Stimulated activated CD4-positive, alpha-beta T cell treated with anti-CD3 and anti-CD28 coated beads, Interleukin-1b, Interleukin-23, amount 100 ng/mL, for 1 hour (primary cell): ENCODE data around the gene DDRGK1.
"Not testable (repeated sequence)": the region's sequence is repeated elsewhere in the genome, so short reads cannot be mapped to it uniquely, and the experiment has no call there.

Experiments used
- DNase-seq, 2 donors: peaks; one replicate each; pipeline ENCODE4 v3.0.0-alpha.2; 2020; ENCODE audit warnings: low read depth in 2 of 2

DDRGK1 gene

DNA sequence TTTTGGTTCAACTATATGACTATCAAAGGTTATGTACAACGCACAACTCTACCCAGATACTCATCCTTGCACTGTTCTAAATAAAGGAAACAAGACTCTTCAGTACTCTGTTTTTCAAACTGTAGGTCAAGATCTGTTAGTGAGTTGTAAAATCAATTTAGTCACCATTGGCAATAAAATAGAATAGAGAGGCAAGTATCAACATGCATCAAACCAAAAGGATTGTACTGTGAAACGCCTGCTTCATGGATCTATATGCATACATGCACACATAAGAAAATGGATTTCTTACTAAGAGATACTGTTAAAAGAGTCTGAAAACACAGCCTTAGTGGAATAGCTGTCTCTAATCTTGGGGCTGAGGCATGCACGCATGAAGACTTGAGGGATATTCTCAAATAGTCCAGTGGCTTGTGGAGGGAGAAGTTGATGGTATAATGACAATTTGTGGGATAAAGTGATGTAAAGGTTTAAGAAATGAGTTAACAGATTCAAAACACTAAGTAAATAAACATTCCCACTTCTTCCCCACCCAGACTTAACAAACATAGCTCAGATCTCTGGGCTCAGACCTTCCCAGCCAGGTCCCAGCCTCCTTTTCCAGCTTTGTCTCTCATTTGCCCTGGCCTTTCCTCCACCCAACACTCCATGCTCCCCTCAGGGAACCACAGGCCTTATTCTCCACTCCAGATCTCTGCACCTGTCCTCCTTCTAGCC, 20.4 kb downstream of the DDRGK1 start:
- no peak for DNase-seq

DNA sequence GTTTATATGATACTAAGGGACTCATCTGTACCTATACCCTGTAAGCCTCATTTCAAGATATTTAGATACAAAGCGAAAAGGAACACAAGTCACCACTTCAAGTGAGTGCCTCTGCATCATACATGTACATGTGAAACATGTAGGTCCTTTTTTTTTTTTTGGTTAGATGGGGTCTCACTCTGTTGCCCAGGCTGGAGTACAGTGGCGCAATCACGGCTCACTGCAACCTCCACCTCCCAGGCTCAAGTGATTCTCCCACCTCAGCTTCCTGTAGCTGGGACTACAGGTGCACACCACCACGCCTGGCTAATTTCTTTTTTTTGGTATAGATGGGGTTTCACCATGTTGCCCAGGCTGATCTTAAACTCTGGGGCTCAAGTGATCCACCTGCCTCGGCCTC, 22.1 kb downstream of the DDRGK1 start:
- not testable (repeated sequence) for DNase-seq

DNA sequence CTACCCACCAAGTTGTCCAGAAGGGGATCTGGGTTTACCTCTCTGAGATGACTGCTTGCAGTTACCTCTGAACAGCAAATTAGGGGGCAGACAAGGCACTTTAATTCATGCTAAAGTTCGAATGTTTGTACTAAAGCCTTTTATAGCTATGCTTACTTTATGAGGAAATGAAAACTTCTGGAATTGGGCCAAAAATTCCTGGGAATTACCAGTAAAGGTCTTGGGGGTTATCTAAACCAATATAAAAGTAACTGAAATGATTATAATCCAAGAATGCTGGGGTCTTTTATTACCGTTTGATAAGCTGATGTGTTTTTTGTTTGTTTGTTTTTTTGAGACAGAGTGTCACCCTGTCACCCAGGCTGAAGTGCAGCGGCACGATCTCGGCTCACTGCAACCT, 23.2 kb downstream of the DDRGK1 start:
- DNase-seq: no peak

DNA sequence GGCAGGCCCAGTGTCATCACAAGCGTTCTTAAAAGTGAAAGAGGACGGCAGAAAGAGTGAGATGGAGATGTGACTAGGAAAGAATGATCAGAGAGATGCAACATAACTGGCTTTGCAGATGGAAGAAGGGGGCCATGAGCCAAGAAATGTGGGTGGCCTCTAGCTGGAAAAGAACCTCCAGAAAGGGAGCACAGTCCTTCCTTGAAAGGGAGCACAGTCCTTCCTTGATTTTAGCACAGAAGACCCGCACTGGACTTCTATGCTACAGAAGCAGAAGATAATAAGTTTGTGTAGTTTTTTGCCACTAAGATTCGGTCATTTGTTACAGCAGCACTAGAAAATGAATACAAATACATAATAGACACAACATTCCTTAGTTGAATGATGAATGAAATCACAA, 24.2 kb downstream of the DDRGK1 start:
- no peak for DNase-seq

DNA sequence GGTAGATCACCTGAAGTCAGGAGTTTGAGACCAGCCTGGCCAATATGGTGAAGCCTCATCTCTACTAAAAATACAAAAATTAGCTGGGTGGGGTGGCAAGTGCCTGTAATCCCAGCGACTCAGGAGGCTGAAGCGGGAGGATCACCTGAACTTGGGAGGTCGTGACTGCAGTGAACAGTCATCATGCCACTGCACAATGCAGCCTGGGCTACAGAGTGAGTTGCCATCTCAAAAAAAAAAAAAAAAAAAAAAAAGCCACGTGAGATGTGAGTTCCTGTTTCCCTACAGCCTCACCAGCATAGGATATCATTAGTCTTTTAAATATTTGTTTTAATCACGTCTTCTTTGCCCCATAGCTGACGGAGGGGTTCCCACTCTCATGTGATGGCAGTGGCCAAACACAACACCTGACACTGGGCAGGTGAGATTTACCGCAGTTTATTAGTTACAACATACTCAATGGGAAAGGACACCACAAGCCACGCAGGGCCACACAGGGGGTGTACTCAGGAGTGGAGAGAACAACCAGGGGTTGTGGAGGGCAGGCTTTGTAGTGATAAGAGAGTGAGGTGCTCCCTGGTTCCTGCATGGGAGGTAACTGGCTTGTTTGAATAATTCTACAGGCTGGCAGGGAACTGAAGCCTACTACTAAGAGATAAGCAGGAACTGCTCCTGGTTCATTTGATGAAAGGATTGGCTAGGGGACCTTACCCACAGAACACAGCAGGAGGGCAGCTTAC, 26.6 kb downstream of the DDRGK1 start:
- no peak for DNase-seq

DNA sequence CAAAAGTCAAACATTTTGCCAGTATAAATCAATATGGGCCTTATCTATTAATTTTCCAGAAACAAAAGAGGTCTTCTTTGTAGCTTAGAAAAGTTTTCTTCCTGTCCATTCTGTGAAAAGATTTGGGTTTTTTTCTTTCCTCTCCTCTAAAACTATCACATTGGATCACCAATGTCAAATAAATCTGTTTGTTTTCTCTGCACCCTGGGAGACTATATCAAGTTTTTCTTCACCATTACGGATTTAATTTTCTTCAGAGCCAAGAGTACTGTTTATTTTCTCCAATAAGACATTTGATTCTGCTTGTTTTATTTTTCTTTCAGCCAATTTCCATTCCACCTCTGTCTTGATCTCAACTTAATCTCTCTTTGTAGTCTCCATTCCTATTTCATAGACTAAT, 29.2 kb downstream of the DDRGK1 start:
- no peak for DNase-seq

DNA sequence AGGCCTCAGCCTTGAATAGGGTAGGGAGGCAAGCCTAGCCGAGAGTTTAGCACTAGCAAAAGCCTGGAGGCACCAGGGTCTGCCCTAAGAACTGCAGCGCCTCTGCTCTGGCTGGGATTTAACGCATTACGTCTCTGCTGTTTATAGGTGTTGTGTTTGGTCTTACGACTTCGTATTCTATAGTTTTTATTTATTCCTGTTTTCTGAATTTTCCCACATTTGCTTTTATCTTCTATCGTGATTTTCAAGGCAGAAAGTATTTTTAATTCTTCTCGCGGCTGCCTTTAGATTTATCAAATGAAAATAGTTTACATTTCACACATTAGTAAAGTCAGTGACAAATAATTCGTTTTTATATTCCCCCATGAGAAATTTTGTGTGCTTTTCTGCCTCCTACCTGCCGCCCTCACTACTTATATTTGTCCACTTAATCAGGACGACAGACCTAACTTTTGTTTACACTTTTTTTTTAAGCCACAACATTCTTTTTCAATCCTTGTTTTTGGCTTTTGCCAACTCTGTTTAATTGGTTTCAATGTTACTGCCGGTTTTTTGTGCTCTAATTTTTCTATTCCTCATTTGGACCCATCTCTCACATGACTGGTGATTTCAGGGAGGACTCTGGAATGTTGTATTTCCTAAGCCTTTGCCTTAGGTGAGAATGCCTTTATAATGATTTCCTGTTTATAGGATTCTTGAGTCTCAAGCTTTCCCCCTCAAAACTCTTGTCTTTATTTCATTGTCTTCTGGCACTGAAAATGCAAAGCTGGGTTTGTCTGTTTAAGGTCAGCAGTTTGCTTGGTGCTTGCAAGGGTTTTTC, 29.8 kb downstream of the DDRGK1 start:
- no peak for DNase-seq

DNA sequence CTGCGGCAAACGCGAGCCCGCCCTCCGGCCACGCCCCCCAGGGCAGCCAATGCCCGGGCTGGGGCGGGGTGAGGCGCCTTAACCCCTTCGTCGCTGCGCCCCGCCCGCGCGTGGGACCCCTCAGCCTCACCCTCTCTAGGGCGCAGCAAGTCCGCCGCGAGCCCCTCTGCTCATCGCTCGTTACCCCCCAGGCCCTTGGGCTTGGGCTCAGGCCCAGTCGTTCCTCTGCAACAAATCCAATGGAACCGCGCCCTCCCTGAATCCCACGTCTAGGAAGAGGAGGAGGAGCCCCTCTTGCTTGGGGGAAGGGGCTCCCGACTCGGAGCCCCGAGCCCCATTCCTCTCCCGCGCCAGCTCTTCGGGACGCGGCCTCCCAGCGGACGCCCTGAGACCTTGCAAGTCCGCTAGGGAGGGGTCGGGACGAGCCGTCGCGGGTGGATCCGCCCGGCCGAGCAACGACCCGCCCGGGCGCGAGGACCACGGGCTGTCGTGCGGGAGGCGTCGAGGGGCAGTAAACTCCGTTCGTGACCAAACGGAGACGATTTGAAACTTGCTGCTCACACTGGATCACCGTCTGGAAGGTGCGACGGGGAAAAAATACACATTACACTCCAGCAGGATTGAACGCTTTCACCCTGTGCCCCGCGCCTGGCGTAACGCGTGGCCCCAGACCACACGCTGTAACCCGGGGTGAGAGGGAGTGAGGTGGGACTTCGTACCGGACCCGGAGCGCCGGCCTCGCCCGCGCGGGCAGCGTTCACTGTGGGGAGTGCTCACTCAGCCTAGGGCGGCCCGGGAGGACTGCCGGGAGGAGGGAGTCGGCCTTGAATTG, 30.7 kb downstream of the DDRGK1 start:
- DNase-seq: peak; percentile 82 to 90

DNA sequence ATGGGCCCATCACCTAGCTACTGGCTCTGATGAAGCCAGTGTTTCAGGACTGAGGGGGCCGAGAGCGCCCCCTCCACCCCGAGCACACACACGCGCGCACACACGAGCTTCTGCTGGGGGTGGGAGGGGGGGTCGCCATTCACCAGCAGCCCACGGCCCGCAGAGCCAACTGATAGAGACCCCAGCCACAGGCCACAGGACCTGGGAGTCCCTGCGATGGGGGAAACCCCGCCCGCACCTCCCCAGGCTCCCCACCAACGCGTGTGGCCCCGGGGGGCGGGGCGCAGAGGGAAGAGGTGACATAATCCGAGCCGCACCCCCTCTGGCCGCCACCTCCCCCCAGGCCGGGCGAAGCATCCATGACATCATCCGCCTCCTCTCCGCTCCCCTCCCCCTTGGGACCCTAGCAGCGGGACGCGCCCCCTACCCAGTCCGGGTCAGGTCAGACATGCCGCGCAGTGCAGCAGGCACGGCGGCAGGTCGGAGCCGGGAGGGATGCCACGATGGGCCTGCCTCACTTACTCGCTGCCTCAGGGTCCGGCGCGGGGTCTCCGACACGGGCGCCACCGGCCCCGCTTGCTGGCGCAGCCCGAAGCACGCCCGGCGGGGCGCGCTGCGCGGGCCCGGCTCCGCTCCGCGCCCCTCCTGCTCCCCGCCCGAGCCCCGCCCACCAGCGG, 31.4 kb downstream of the DDRGK1 start, which contains the start of gene LZTS3:
TSS of gene LZTS3 (minus strand) at position 617 of the 677 bp plus-strand sequence. CDS start 6,386 bp downstream, outside the sequence.
- DNase-seq: peak; percentile 69 to 73

DNA sequence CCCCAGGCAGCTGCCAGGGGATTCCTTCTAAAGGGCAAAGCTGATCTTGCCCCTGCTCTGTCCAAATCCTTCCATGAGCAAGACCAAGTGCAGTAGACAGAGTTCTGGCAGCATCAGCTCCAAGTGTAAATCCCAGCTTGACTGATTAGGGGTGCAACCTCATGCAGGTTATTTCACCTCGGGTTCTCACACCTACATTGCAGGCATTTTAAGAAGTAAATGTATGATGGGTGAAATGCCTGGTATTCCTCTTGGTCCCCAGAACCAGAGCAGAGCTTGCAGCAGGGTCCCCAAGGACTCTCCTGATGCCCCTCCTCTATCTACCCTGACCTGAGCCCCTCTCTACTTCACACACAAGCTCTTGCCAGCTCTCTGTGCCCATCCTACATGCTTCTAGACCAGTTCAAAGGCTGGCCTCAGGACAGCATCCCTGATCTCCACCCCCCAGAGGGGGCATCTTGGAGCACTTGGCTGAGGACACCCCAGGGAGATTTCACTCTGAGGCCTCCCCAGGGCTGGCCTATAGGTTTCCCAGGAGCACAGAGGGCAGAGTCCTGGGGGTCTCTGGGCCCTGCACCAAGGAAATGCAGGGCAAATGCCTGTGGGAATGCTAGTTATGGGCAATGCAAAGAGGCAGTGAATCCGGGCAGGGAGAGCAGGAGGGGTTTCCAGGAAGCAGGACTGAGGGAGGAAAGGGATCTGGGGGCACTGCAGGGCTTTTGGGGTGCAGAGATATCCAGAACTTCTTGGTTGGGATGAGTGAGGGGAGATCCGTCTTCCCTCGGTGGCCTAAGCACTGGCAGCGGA, 32.2 kb downstream of the DDRGK1 start:
- no peak for DNase-seq

DNA sequence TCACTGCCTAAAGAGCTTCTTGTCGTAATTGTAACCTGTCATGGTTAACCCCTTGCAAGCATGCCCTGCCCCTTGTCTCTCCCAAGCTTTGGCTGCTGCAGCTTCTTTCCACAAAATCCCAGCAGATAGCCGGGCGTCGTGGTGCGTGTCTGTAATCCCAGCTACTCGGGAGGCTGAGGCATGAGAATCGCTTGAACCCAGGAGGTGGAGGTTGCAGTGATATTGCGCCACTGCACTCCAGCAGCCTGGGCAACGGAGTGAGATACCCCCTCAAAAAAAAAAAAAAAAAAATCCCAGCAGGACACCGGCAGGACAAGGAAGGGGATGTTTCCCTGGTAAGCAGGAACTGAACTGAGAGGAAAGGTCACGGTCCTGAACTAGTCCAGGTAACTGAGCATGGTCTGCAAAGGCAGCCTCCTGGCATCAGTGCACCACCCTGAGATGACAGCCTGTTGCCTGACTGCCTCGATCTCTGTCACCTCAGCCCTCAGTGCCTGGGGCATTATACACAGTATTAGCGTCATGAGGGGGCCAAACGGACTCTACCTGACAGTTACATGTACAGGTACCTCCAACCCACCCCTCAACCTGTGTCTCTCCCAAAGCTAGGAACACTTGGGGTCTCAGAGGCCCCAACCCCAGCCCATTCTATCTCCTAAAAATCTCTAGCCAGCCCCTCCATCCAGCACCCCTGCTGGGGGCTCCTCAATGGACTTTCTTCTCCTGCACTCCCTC, 32.9 kb downstream of the DDRGK1 start:
- no peak for DNase-seq

DNA sequence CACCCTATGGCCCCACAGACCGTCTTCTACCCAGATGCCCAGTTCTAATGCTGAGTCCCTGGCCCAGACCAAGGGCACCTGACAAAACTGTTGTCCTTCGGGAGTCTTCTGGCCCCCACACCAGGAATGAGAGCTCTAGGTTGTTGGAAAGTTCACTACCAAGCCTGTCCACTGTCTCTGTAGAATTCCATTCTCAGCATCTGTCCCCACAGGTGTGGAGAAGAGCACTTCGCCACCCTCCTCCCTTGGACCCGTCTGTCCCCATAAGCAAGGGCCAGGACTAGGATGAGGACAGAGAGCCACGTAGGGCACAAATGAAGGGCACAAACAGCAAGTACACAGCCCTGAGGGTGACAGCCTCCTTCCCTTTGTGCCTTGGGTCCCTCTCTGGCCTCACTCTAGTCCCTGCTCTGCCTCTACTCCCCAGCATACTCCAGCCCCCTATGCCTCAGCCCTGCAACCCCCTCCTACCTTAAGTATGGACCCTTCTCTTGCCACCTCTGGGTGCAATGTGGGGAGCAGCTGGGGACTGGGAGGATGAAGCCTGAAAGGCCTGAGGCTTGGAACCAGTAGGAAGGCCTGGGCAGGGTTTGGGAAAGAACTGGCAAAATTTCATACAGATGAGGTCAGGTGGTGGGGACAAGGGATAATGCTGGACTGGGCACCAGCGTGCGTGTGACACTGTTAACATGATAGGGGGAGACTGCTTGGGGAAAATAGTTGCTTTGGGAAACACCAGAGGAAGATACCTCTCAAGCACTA, 35.5 kb downstream of the DDRGK1 start:
- no peak for DNase-seq

DNA sequence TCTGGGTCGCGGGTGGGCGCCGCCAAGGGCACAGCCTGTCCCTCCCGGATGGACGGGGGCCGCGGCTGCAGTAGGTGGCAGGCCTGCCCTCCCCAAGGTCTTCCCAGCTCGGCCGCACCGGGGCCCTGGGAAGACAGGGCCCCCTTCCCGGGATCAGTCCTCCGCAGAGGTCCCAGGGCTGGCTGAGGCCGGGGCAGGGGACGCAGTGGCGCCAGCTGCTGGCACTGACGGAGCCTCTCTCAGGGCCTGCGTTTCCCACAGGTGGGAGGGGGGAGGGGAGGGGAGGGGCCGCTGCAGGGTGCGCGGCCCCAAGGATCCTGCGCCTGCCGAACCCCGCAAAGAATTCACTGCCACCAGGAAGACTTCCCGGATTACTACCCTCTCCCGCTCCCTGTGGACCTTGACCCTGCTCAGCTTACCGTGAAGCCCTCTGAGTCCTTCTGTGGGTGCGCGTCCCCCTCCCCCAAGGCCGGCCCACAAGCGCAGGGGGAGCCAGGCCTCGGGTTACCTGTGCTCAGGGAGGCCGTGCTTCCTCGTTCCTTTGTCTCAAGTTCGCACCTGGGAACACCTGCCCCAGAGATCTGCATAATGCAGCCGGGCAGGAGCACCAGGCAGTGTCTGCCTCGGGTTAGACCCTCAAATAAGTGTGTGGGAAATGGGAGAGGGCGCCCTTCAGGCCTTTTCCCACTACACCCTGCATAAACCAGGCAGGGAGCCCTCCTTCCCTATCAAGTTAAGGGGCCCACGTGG, 36.2 kb downstream of the DDRGK1 start:
- no peak for DNase-seq

DNA sequence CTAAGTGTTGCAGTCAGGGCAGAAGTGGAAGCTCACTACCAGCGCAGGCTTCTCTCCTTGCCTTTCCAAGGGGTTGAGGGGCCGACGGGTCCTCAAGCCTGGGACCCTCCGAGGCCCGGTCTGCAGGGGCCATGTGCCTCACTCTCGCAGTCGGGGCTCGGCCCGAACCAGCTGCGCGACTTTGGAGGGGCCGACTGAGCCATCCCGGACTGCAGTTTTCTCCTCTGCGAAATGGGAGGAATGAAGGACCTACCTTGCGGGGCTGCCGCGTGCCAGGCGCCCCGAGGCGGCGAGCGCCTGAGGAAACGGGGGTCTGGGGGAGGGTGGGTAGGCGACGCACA, 36.8 kb downstream of the DDRGK1 start:
- no peak for DNase-seq

DNA sequence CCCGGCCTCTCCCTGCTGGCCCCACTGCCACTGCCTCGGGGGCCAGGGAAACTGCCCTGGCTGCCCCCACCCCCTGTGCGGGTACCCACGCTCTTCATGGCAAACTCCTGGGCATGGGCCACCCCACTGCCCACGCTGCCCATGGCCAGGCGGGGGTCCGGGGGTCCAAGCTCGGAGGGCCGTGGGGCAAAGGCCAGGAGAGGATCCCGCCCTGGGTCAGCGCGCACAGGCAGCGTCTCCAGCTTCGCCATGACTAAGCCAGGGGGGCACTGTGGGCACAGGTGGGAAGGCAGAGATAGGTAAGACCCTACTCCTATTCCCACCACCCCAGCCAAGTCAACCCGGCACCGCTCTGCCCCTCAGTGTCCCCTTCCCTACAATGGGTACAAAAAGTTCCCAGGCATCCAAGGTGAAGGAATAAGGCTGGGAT, 37.6 kb downstream of the DDRGK1 start:
- no peak for DNase-seq

DNA sequence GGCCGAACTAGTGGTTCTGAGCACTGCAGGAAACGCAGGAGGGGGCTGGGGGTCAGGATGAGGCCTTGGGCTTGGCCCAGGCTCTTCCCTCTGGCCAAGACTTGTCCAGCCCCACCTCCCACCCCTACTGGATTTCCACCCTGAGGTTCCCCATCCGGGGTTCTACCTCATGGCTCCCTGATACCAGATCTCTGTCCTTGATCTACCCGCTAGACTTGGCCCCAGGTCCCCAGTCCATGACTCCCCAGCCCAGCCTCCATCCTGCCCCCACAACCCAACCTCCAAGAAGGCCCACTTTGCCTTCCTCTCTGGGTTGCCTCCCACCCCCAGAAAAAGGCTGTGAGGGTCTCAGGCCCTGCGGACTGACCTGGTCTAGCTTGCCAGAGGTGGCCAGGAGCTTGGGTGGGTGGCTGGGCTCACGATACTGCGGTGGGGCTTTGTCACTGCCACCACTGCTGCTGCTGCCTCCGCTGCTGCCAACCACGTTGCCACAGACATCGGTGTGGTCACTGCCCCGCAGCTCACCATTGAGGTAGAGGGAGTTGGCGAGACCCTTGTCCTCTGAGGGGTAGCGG, 38.1 kb downstream of the DDRGK1 start:
- no peak for DNase-seq

DNA sequence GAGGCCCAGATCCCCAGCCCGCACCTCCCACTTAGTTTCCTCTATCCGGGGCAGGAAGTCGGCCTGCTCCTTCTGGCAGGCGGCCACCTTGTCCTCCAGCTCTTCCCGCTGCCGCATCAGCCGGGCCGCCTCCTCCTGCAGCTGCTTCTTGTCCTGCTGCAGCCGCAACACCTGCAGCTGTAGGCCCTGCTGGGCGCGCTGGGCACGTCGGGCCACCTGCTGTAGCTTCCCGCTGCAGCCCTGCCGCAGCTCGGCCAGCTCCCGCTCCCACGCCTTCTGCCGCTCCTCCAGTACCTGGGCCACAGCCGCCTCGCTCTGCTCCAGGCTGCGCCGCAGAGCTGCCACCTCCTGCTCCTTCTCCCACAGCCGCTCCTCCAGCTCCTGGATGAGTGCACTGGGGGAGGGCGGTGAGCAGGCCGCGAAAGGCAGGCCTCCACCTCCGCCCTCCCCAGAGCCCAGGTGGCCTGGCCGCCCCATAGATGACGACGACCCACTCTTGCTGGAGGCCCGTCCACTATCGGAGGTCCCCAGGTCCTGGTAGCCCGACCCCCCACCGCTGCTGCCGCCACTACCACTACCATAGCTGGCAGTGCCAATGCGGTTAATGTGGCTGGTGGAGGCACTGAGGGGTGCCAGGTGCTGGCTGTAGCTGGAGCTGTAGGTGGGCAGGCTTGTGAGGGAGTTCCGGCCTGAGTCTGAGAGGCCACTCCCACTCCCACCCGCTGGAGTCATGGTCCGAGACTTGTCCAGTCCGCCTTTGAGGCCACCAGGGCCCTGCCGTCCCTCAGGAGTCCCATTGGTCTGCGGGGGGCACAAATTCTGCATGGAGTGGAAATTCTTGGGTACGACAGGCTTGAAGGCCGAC, 38.8 kb downstream of the DDRGK1 start:
- no peak for DNase-seq
